Measurements from ENCODE around the gene ST6GALNAC4. TPM values are rescaled to one million over a fixed set of nuclear protein-coding genes. Genes with fewer than 3 reads are reported as not detected.
"Not testable (repeated sequence)": the region's sequence is repeated elsewhere in the genome, so short reads cannot be mapped to it uniquely, and the experiment has no call there.

The ST6GALNAC4 gene
- polyA plus RNA-seq, 4 donors = 9.1 to 34.7 (median 22.5) TPM

DNA sequence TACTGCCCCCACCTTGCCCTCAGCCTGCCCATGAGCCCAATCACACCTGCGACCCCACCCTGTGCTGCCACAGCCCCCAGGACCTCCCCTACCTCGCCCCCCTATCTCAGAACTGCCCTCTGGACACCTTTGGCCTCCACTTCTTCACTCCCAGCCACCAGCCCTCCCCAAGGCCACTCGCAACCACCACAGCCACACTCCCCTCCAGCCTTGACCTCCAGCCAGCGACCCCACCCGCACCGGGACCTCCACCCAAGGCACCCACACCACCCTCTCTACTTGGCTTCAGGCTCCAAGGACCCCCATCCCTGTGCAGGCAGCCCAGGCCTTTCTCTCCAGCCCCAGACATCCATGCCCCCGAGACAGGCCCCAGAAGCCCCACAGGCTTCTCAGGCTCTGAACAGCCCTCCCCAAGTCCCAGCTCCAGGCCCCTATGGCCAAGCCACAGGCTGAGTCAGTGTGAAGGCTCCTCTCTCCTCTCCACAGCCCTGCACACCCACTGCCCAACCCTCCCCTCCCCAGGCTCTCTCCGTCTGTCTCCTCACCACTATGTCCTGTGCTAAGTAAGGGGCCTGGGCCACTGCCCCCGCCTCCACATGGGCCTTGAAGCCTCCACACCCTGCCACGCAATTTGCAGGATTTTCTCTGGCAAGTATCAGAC lies 41.4 kb downstream of the ST6GALNAC4 start:
- H3K4me3 ChIP-seq (ENCODE audit: low read depth in 1 of 3, low read length in 3 of 3) = no peak overlapping the region
- DNase-seq = no peak
- peaks cover 3 to 23% (median 3%) of the 10 kb centered on the region in 3 donors for H3K4me1 ChIP-seq (ENCODE audit: control insufficient read depth in 3 of 3, insufficient read depth in 2 of 3, low read depth in 1 of 3, low read length in 2 of 3)
- peaks cover 0 to 20% (median 0%) of the 10 kb centered on the region in 3 donors for H3K36me3 ChIP-seq (ENCODE audit: control insufficient read depth in 3 of 3, insufficient read depth in 2 of 3, low read depth in 1 of 3, low read length in 3 of 3)
- H3K27ac ChIP-seq (ENCODE audit: low read depth in 1 of 3, low read length in 2 of 3) = no peak overlapping the region
- WGBS, 3 donors = 80 to 92% (median 84%) methylated on average over 9 to 10 of the region's 10 CpGs
- H3K9me3 ChIP-seq (ENCODE audit: control insufficient read depth in 2 of 2, insufficient read depth in 1 of 2, low read depth in 1 of 2, low read length in 1 of 2) = no peaks in the 10 kb centered on the region
- H3K27me3 ChIP-seq (ENCODE audit: control insufficient read depth in 3 of 3, insufficient read depth in 3 of 3, low read length in 3 of 3) = peaks cover 0 to 8% (median 0%) of the 10 kb centered on the region in 3 donors
- FAIRE-seq = no peak

DNA sequence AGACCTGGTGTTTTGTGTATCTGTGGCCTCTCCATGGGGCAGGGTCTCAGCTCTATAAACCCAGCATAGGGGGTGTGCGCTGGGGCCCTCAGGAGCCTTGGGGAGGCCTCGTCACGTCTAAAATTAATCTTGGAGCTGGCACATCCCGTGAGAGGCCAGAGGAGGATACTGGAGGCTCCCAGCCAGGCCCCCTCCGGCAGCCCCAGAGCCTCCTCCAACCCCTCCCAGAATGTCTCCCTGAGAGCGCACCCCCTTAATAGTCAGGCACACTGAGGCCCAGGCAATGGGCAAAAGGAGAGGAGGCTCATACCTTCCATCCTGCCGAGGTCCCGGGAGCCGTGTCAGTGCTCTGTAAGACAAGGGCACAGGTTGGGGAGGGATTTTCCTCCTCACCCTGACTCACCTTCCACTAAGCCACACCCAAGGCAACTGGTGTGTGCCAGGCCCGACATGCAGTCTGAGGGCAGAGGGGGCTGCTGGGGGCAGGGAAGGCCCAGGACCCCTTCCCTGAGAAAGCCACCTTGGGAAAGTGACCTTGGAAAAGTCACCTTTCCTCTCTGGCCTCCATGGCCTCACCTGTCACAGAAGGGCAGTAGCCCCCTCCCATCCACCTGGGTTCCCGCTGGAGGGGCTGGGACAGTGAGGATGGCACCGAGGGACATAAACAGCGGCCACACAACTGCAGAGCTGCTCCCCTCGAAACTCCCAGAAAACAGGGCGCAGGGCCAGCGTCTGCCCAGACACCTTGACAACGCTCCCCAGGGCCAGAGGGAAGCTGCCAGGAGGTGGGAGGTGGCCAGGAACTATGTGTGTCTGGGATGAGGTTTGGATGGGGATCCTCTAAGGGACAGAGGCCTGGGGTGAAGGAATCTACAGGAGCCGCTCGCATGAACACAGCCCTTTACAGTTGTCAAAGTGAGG lies 42.3 kb downstream of the ST6GALNAC4 start:
- WGBS, 3 donors = 84 to 85% (median 84%) methylated on average over 17 to 19 of the region's 19 CpGs
- peaks cover 0 to 22% (median 0%) of the 10 kb centered on the region in 3 donors for H3K36me3 ChIP-seq (ENCODE audit: control insufficient read depth in 3 of 3, insufficient read depth in 2 of 3, low read depth in 1 of 3, low read length in 3 of 3)
- FAIRE-seq (no peak), DNase-seq (no peak)
- H3K4me1 ChIP-seq (ENCODE audit: control insufficient read depth in 3 of 3, insufficient read depth in 2 of 3, low read depth in 1 of 3, low read length in 2 of 3) = peaks cover 3 to 23% (median 3%) of the 10 kb centered on the region in 3 donors
- H3K4me3 ChIP-seq (ENCODE audit: low read depth in 1 of 3, low read length in 3 of 3) = no peak overlapping the region
- H3K27ac ChIP-seq (ENCODE audit: low read depth in 1 of 3, low read length in 2 of 3) = no peak overlapping the region
- H3K9me3 ChIP-seq (ENCODE audit: control insufficient read depth in 2 of 2, insufficient read depth in 1 of 2, low read depth in 1 of 2, low read length in 1 of 2) = no peaks in the 10 kb centered on the region
- peaks cover 0 to 8% (median 0%) of the 10 kb centered on the region in 3 donors for H3K27me3 ChIP-seq (ENCODE audit: control insufficient read depth in 3 of 3, insufficient read depth in 3 of 3, low read length in 3 of 3)

DNA sequence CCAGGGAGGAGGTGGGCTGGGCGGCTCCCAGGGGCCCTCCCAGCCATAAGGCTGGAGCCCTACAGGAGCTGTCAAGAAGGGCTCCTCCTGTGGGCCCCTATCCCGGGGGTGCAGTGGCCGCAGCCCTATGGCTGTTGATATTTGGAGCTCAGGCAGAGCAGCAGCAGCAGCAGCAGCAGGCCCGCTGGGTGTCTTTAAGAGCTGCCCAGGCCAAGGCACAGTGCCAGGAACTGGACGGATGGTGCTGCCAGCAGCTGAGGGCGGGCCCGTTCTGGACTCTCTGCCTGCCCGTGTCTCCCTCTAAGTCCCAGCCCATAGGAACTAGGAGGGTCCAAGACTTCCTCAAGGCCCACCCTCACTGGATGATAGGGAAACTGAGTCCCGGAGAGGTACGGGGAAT lies 43.0 kb downstream of the ST6GALNAC4 start:
- peaks cover 3 to 23% (median 3%) of the 10 kb centered on the region in 3 donors for H3K4me1 ChIP-seq (ENCODE audit: control insufficient read depth in 3 of 3, insufficient read depth in 2 of 3, low read depth in 1 of 3, low read length in 2 of 3)
- no peak for DNase-seq
- no peak for FAIRE-seq
- 67 to 78% (median 78%) methylated on average over 10 of the region's 10 CpGs for WGBS, 3 donors
- no peak overlapping the region for H3K4me3 ChIP-seq (ENCODE audit: low read depth in 1 of 3, low read length in 3 of 3)
- peaks cover 0 to 8% (median 0%) of the 10 kb centered on the region in 3 donors for H3K27me3 ChIP-seq (ENCODE audit: control insufficient read depth in 3 of 3, insufficient read depth in 3 of 3, low read length in 3 of 3)
- no peak overlapping the region for H3K27ac ChIP-seq (ENCODE audit: low read depth in 1 of 3, low read length in 2 of 3)
- no peaks in the 10 kb centered on the region for H3K9me3 ChIP-seq (ENCODE audit: control insufficient read depth in 2 of 2, insufficient read depth in 1 of 2, low read depth in 1 of 2, low read length in 1 of 2)
- H3K36me3 ChIP-seq (ENCODE audit: control insufficient read depth in 3 of 3, insufficient read depth in 2 of 3, low read depth in 1 of 3, low read length in 3 of 3) = peaks cover 0 to 27% (median 0%) of the 10 kb centered on the region in 3 donors

DNA sequence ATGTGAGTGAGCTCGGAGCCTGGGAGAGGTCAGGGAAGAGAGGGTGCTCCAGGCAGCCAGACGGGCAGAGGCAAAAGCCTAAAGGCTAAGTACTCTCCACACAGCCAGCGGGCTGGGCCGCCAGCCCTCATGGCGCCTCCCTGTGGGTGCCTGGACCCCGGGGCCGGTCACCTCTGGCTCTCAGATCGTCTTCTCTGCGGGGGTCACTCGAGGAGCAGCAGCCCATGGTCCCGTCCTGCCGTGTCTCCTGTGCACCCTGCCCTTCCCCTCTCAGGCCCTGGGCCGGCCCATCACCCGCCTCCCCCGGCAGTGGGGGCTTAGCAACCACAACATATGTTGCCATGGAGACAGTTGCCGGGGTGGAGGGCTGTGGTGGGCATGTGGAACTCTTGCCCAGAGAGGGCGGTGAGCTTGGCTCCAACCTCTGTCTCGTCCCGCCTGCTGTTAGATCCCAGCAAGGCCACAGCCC lies 43.6 kb downstream of the ST6GALNAC4 start:
- Histone ChIP-seq H3K27ac (ENCODE audit: low read depth in 1 of 3, low read length in 2 of 3) (no peak overlapping the region), H3K9me3 (ENCODE audit: control insufficient read depth in 2 of 2, insufficient read depth in 1 of 2, low read depth in 1 of 2, low read length in 1 of 2) (no peaks in the 10 kb centered on the region), H3K36me3 (ENCODE audit: control insufficient read depth in 3 of 3, insufficient read depth in 2 of 3, low read depth in 1 of 3, low read length in 3 of 3) (peaks cover 0 to 27% (median 0%) of the 10 kb centered on the region in 3 donors), H3K27me3 (ENCODE audit: control insufficient read depth in 3 of 3, insufficient read depth in 3 of 3, low read length in 3 of 3) (peaks cover 0 to 8% (median 0%) of the 10 kb centered on the region in 3 donors), H3K4me1 (ENCODE audit: control insufficient read depth in 3 of 3, insufficient read depth in 2 of 3, low read depth in 1 of 3, low read length in 2 of 3) (peaks cover 3 to 23% (median 3%) of the 10 kb centered on the region in 3 donors), H3K4me3 (ENCODE audit: low read depth in 1 of 3, low read length in 3 of 3) (no peak overlapping the region)
- 75 to 83% (median 81%) methylated on average over 18 to 19 of the region's 19 CpGs for WGBS, 3 donors
- DNase-seq (no peak), FAIRE-seq (no peak)

DNA sequence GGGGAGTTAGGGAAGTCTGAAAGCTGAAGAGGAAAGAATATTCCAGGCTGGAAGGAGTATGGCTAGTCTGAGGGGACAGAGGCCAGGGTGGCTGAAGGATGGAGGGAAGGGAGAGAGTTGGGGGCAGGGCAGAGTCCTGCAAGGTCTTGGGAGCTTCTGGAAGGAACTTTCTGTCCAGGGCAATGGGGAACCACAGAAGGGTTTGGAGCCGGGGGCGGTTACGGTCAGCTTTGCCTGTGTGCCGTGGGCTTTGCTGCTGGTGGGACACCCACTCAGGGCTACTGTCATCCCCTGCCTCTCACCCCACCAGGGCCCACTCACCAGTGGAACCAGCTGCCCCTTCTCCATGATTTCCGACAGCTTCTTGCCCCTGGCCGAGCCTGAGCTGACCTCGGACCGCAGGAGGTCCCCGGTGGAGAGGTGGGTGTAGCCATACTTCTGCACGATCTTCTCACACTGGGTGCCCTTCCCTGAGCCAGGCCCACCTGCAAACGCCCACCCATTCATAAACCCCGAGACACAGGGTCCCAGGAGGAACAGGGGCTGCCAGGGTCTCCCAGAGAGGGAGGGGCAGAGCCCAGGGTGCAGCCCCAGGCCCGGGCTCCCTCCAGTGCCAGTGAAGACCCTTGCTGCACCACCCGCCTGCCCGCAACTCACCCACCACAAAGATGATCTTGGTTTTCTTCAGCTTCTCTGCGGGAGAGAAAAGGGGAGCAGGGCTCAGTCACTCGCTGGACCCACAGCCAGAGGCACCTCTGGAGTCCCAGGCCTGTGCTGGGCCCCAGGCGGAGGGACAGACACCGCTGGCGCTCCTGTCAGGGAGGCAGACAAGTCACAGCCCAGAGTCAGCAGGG lies 44.2 kb downstream of the ST6GALNAC4 start:
- Histone ChIP-seq H3K4me3 (ENCODE audit: low read depth in 1 of 3, low read length in 3 of 3) (no peak overlapping the region), H3K4me1 (ENCODE audit: control insufficient read depth in 3 of 3, insufficient read depth in 2 of 3, low read depth in 1 of 3, low read length in 2 of 3) (peaks cover 3 to 17% (median 3%) of the 10 kb centered on the region in 3 donors), H3K9me3 (ENCODE audit: control insufficient read depth in 2 of 2, insufficient read depth in 1 of 2, low read depth in 1 of 2, low read length in 1 of 2) (no peaks in the 10 kb centered on the region), H3K27ac (ENCODE audit: low read depth in 1 of 3, low read length in 2 of 3) (no peak overlapping the region), H3K27me3 (ENCODE audit: control insufficient read depth in 3 of 3, insufficient read depth in 3 of 3, low read length in 3 of 3) (peaks cover 0 to 3% (median 0%) of the 10 kb centered on the region in 3 donors), H3K36me3 (ENCODE audit: control insufficient read depth in 3 of 3, insufficient read depth in 2 of 3, low read depth in 1 of 3, low read length in 3 of 3) (peaks cover 0 to 30% (median 0%) of the 10 kb centered on the region in 3 donors)
- 91 to 97% (median 92%) methylated on average over 20 of the region's 20 CpGs for WGBS, 3 donors
- FAIRE-seq = no peak
- DNase-seq = no peak

DNA sequence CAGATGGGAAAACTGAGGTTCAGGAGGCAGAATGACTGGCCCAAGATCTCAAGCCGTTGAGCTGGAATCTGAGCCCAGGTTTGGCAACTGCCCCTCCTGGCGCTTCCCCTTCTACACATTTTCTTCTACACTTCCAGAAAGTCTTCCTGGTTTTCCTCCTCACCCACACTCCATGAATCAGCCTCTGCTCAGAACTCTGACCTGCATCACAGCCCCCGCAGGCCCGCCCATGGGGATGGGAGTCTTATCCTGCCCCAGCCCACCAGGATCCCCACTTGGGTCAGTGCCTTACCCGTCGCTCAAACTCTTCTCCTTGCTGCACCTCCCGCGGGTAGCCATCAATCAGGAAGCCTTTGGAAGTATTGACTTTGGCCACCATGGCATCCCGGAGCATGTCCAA lies 45.3 kb downstream of the ST6GALNAC4 start:
- Histone ChIP-seq H3K27ac (ENCODE audit: low read depth in 1 of 3, low read length in 2 of 3) (no peak overlapping the region), H3K9me3 (ENCODE audit: control insufficient read depth in 2 of 2, insufficient read depth in 1 of 2, low read depth in 1 of 2, low read length in 1 of 2) (no peaks in the 10 kb centered on the region), H3K36me3 (ENCODE audit: control insufficient read depth in 3 of 3, insufficient read depth in 2 of 3, low read depth in 1 of 3, low read length in 3 of 3) (peaks cover 0 to 34% (median 0%) of the 10 kb centered on the region in 3 donors), H3K27me3 (ENCODE audit: control insufficient read depth in 3 of 3, insufficient read depth in 3 of 3, low read length in 3 of 3) (no peaks in the 10 kb centered on the region), H3K4me3 (ENCODE audit: low read depth in 1 of 3, low read length in 3 of 3) (no peak overlapping the region), H3K4me1 (ENCODE audit: control insufficient read depth in 3 of 3, insufficient read depth in 2 of 3, low read depth in 1 of 3, low read length in 2 of 3) (peaks cover 3 to 11% (median 3%) of the 10 kb centered on the region in 3 donors)
- 88 to 91% (median 88%) methylated on average over 9 of the region's 9 CpGs for WGBS, 3 donors
- FAIRE-seq = no peak
- no peak for DNase-seq

DNA sequence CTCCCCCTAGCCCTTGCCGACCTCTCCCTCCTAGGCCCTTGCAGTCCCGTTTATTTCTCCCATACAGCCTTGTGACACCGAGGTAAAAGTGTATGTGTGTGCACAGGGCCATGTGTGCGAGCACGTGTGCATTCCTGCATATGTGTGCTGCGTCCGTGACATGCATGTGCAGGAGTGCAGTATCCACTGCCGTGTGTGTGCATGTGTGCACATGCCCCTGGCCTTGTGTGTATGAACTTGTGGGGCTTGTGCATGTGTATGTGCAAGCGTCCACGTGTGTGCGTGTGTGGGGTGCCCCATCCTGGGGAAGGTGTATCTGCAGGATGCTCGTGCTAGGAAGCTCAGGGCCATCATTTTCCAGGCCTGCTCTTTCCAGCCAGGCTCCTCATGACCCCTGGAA lies 46.0 kb downstream of the ST6GALNAC4 start:
- DNase-seq = no peak
- 83 to 87% (median 87%) methylated on average over 12 of the region's 12 CpGs for WGBS, 3 donors
- no peak overlapping the region for H3K4me3 ChIP-seq (ENCODE audit: low read depth in 1 of 3, low read length in 3 of 3)
- no peak for FAIRE-seq
- no peak overlapping the region for H3K27ac ChIP-seq (ENCODE audit: low read depth in 1 of 3, low read length in 2 of 3)
- H3K36me3 ChIP-seq (ENCODE audit: control insufficient read depth in 3 of 3, insufficient read depth in 2 of 3, low read depth in 1 of 3, low read length in 3 of 3) = peaks cover 0 to 34% (median 0%) of the 10 kb centered on the region in 3 donors
- H3K27me3 ChIP-seq (ENCODE audit: control insufficient read depth in 3 of 3, insufficient read depth in 3 of 3, low read length in 3 of 3) = no peaks in the 10 kb centered on the region
- peaks cover 0 to 4% (median 3%) of the 10 kb centered on the region in 3 donors for H3K4me1 ChIP-seq (ENCODE audit: control insufficient read depth in 3 of 3, insufficient read depth in 2 of 3, low read depth in 1 of 3, low read length in 2 of 3)
- no peaks in the 10 kb centered on the region for H3K9me3 ChIP-seq (ENCODE audit: control insufficient read depth in 2 of 2, insufficient read depth in 1 of 2, low read depth in 1 of 2, low read length in 1 of 2)

DNA sequence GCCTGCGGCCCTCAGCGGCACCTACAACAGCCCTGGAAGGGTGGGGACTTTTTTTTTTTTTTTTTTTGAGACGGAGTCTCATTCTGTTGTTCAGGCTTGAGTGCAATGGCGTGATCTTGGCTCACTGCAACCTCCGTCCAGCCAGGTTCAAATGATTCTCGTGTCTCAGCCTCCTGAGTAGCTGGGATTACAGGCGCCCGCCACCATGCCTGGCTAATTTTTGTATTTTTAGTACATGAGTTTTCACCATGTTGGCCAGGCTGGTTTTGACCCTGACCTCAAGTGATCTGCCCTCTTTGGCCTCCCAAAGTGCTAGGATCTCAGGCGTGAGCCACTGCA lies 46.7 kb downstream of the ST6GALNAC4 start:
- H3K4me1 ChIP-seq (ENCODE audit: control insufficient read depth in 3 of 3, insufficient read depth in 2 of 3, low read depth in 1 of 3, low read length in 2 of 3); H3K4me3 ChIP-seq (ENCODE audit: low read depth in 1 of 3, low read length in 3 of 3); H3K27me3 ChIP-seq (ENCODE audit: control insufficient read depth in 3 of 3, insufficient read depth in 3 of 3, low read length in 3 of 3); H3K27ac ChIP-seq (ENCODE audit: low read depth in 1 of 3, low read length in 2 of 3); H3K9me3 ChIP-seq (ENCODE audit: control insufficient read depth in 2 of 2, insufficient read depth in 1 of 2, low read depth in 1 of 2, low read length in 1 of 2); DNase-seq; FAIRE-seq: not testable (repeated sequence)
- H3K36me3 ChIP-seq (ENCODE audit: control insufficient read depth in 3 of 3, insufficient read depth in 2 of 3, low read depth in 1 of 3, low read length in 3 of 3) = peaks cover 0 to 34% (median 0%) of the 10 kb centered on the region in 3 donors
- 64 to 75% (median 68%) methylated on average over 7 to 9 of the region's 9 CpGs for WGBS, 3 donors
